B cell (primary cell): ENCODE data around the gene C1QTNF6. TPM values are rescaled to one million over a fixed set of nuclear protein-coding genes. Genes with fewer than 3 reads are reported as not detected.

Experiments used
- ATAC-seq: fragments of 200-7000 bp; cut with Tn5 transposase; one replicate; pipeline ENCODE4 v1.10.0; 2021; ENCODE audit warnings: low read depth, mild to moderate bottlenecking, moderate number of reproducible peaks, moderate library complexity
- CTCF ChIA-PET: fragments of 350-600 bp; sonication (Branson Sonifier 250); formaldehyde crosslinking; loops from one replicate; lab custom pipeline; 2021; ENCODE audit warnings: antibody characterized with exemption, inconsistent platforms; lab: Charles Lee
- POLR2A ChIA-PET: fragments of 350-600 bp; sonication (Branson Sonifier 250); formaldehyde crosslinking; loops from one replicate; lab custom pipeline; 2021; ENCODE audit warnings: antibody characterized with exemption; lab: Charles Lee
- DNase-seq: peaks from one replicate; pipeline ENCODE4 v3.0.0; 2013
- H2AFZ ChIP-seq: 2 replicates; pipeline ENCODE4 v1.6.1; 2012; ENCODE audit warnings: mild to moderate bottlenecking, low read depth, low read length; ENCODE audit not compliant: insufficient read depth, poor library complexity, severe bottlenecking
- H3K27ac ChIP-seq, 2 donors: 1 replicate in 1 of 2; 2 replicates in 1 of 2; pipeline ENCODE4 v1.5.1; 2012 to 2013; ENCODE audit warnings: low read length in 2 of 2, mild to moderate bottlenecking in 2 of 2, moderate library complexity in 1 of 2
- H3K27me3 ChIP-seq, 4 experiments: fragments of 200-600 bp in 1 of 4; sonication (generic) in 1 of 4; replicated peaks in 1 of 4; 1 replicate in 2 of 4; 2 replicates in 2 of 4; pipeline versions ENCODE4 v1.6.1 to v1.7.0; 2013 to 2016; ENCODE audit warnings: low read length in 3 of 4, mild to moderate bottlenecking in 2 of 4, mixed read lengths in 1 of 4, moderate library complexity in 1 of 4; ENCODE audit not compliant: insufficient read depth in 4 of 4, control insufficient read depth in 3 of 4; ENCODE audit errors: control extremely low read depth in 1 of 4
- H3K36me3 ChIP-seq, 2 experiments: replicated peaks in 1 of 2; 1 replicate in 1 of 2; 2 replicates in 1 of 2; pipeline versions ENCODE4 v1.6.1 to v1.7.1; 2013; ENCODE audit warnings: low read length in 1 of 2; ENCODE audit not compliant: insufficient read depth in 2 of 2, control insufficient read depth in 1 of 2; ENCODE audit errors: control extremely low read depth in 1 of 2, extremely low read depth in 1 of 2
- H3K4me1 ChIP-seq, 2 donors: fragments of 200-600 bp in 1 of 2; sonication (generic) in 1 of 2; 1 replicate in 1 of 2; 2 replicates in 1 of 2; pipeline versions ENCODE4 v1.5.1 to v1.6.1; 2013 to 2017; ENCODE audit warnings: low read length in 2 of 2; ENCODE audit not compliant: control insufficient read depth in 2 of 2, insufficient read depth in 2 of 2
- H3K4me2 ChIP-seq: replicated peaks from 2 replicates; pipeline ENCODE3; 2012; ENCODE audit warnings: mild to moderate bottlenecking, low read depth, low read length; ENCODE audit not compliant: poor library complexity, severe bottlenecking
- H3K4me3 ChIP-seq, 5 experiments: fragments of 200-600 bp in 1 of 5; sonication (generic) in 1 of 5; 1 replicate in 3 of 5; 2 replicates in 2 of 5; pipeline versions ENCODE4 v1.5.1 to v1.7.0; 2011 to 2016; ENCODE audit warnings: low read length in 4 of 5, mild to moderate bottlenecking in 4 of 5, low read depth in 2 of 5, control low read depth in 1 of 5, moderate library complexity in 1 of 5; ENCODE audit not compliant: insufficient read depth in 1 of 5; ENCODE audit errors: control extremely low read depth in 1 of 5, extremely low read depth in 1 of 5
- H3K79me2 ChIP-seq: fragments of 200-600 bp; sonication (generic); one replicate; pipeline ENCODE4 v1.6.0; 2016; ENCODE audit warnings: low read length; ENCODE audit not compliant: control insufficient read depth, insufficient read depth
- H3K9ac ChIP-seq: fragments of 200-600 bp; sonication (generic); 2 replicates; pipeline ENCODE4 v1.6.1; 2017; ENCODE audit warnings: mild to moderate bottlenecking, low read length, moderate library complexity
- H3K9me3 ChIP-seq, 3 donors: one replicate each; pipeline versions ENCODE4 v1.6.1 to v1.7.1; 2013; ENCODE audit warnings: low read length in 2 of 3; ENCODE audit not compliant: control insufficient read depth in 2 of 3, insufficient read depth in 1 of 3; ENCODE audit errors: control extremely low read depth in 1 of 3
- H4K20me1 ChIP-seq: 2 replicates; pipeline ENCODE4 v1.6.0; 2012; ENCODE audit warnings: mild to moderate bottlenecking, low read length; ENCODE audit not compliant: insufficient read depth, control insufficient read depth, poor library complexity, severe bottlenecking
- H3K27ac Mint-ChIP-seq: one replicate; pipeline ENCODE4 v1.8.0; 2021; ENCODE audit warnings: mixed read lengths
- H3K27me3 Mint-ChIP-seq: one replicate; pipeline ENCODE4 v1.8.0; 2021; ENCODE audit warnings: mixed read lengths
- H3K4me1 Mint-ChIP-seq: one replicate; pipeline ENCODE4 v1.8.0; 2021; ENCODE audit warnings: mixed read lengths
- H3K4me3 Mint-ChIP-seq: one replicate; pipeline ENCODE4 v1.8.0; 2021; ENCODE audit warnings: mixed read lengths
- H3K9me3 Mint-ChIP-seq: one replicate; pipeline ENCODE4 v1.8.0; 2022; ENCODE audit warnings: mixed read lengths; ENCODE audit not compliant: insufficient read depth
- EZH2 ChIP-seq: IDR thresholded peaks from 2 replicates; pipeline ENCODE4 v1.6.1; 2012; ENCODE audit warnings: borderline replicate concordance, low read depth, mild to moderate bottlenecking, moderate library complexity, low read length; ENCODE audit not compliant: insufficient read depth, poor library complexity, severe bottlenecking
- WGBS: methylation state at CpG from one replicate; pipeline ENCODE4 v1.1.5; 2013; ENCODE audit warnings: missing lambda C conversion rate; ENCODE audit not compliant: insufficient coverage; 5-methylcytosine and 5-hydroxymethylcytosine counted together
- intact Hi-C: fragments of 100-400 bp; cut with micrococcal nuclease; formaldehyde crosslinking; loops from one replicate; pipeline ENCODE4 v1.10.0; 2022
- polyA plus RNA-seq: library from polyadenylated mRNA; depleted of rRNA; stranded (reverse); fragments of >200 nt; gene quantifications from 2 replicates; pipeline ENCODE4 v1.2.3, GENCODE V29; 2012
- total RNA-seq, 2 donors: library from RNA; stranded (reverse); fragments of 120-200 nt in 1 of 2; gene quantifications; 1 replicate in 1 of 2; 2 replicates in 1 of 2; pipeline versions ENCODE4 v1.2.3 to v1.2.4, GENCODE V29; 2013 to 2022
- TF ChIP-seq, protein P1 (sequence below): fragments of 200-600 bp; IDR thresholded peaks from one replicate; pipeline ENCODE4 v1.8.0; 2022; ENCODE audit warnings: antibody characterized with exemption, mild to moderate bottlenecking

The C1QTNF6 gene
- total and polyA plus RNA-seq, 2 donors (not counting 1 experiment from before 2014, with no cell fraction given) = 18.5 to 33.9 TPM

DNA sequence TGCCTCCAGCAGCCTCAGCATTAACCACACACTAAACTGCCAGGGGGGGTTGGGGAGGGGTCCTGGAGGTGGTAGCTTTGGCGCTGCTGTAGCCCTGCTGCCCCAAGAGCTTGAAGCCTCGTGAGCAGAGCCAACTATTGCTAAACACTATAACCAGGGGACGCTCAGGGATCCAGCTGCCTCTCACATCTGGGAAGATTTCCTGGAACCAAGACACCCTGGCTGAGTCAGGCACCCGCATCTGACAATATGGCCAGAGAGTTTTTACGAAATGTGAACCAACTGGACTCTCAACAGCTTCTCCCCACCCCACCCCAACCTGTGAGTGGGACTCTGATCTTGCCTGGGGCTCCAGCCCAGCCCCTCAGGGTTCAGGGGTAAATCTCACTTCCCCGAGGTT is 14.3 kb downstream of the C1QTNF6 start:
- Histone ChIP-seq H3K9me3 (peaks cover 0 to 5% (median 0%) of the 10 kb centered on the region in 3 donors), H3K79me2 (no peaks in the 10 kb centered on the region), H3K27me3 (peaks cover 0 to 19% (median 0%) of the 10 kb centered on the region in 4 experiments), H3K4me3 (no peak overlapping the region), H3K9ac (no peak overlapping the region), H3K27ac (no peak overlapping the region), H3K36me3 (no peaks in the 10 kb centered on the region), H3K4me1 (peaks cover 11 to 15% of the 10 kb centered on the region in 2 donors), H2AFZ (no peak overlapping the region), H3K4me2 (no peak overlapping the region), H4K20me1 (no peaks in the 10 kb centered on the region)
- 100% methylated on average over 3 of the region's 6 CpGs for WGBS
- Mint-ChIP-seq H3K4me1 (peaks cover 13% of the 10 kb centered on the region), H3K27me3 (peaks cover 30% of the 10 kb centered on the region), H3K27ac (no peak overlapping the region), H3K4me3 (no peak overlapping the region), H3K9me3 (no peaks in the 10 kb centered on the region)
- ChIA-PET CTCF (interaction anchor here (0.7 to 1.4 kb wide), 3 partner anchors 13 to 199 kb away, joined by 3 to 4 read pairs (median 3); no protein-coding TSS in a partner anchor), POLR2A (no interaction called here)
- ATAC-seq (no peak), DNase-seq (no peak)
- intact Hi-C loops = no loop called here
- no peak for TF ChIP-seq EZH2
- TF ChIP-seq, protein P1, sequence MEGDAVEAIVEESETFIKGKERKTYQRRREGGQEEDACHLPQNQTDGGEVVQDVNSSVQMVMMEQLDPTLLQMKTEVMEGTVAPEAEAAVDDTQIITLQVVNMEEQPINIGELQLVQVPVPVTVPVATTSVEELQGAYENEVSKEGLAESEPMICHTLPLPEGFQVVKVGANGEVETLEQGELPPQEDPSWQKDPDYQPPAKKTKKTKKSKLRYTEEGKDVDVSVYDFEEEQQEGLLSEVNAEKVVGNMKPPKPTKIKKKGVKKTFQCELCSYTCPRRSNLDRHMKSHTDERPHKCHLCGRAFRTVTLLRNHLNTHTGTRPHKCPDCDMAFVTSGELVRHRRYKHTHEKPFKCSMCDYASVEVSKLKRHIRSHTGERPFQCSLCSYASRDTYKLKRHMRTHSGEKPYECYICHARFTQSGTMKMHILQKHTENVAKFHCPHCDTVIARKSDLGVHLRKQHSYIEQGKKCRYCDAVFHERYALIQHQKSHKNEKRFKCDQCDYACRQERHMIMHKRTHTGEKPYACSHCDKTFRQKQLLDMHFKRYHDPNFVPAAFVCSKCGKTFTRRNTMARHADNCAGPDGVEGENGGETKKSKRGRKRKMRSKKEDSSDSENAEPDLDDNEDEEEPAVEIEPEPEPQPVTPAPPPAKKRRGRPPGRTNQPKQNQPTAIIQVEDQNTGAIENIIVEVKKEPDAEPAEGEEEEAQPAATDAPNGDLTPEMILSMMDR = no peak
